H1 (cell line): ENCODE measurements around the gene DOCK3. TPM values are rescaled to one million over a fixed set of nuclear protein-coding genes. Genes with fewer than 3 reads are reported as not detected.

Experiments
- CHD2 ChIP-seq: IDR thresholded peaks from 2 replicates; pipeline ENCODE4 v1.6.1; 2012; ENCODE audit warnings: low read length, improper control_type of control experiment
- CHD7 ChIP-seq: fragments of 300-600 bp; sonication (generic); IDR thresholded peaks from 2 replicates; pipeline ENCODE4 v1.7.1; 2012; ENCODE audit warnings: low read length, moderate library complexity, mild to moderate bottlenecking, inconsistent platforms; ENCODE audit not compliant: insufficient replicate concordance
- EGR1 ChIP-seq: IDR thresholded peaks from 2 replicates; pipeline ENCODE4 v1.6.1; 2011; ENCODE audit warnings: low read depth, low read length, borderline replicate concordance
- KDM1A ChIP-seq: fragments of 200-600, 300-600 bp; sonication (generic); IDR thresholded peaks from 2 replicates; pipeline ENCODE4 v1.7.1; 2016; ENCODE audit warnings: mild to moderate bottlenecking, low read length, borderline replicate concordance
- RBBP5 ChIP-seq: IDR thresholded peaks from 2 replicates; pipeline ENCODE4 v1.7.1; 2012; ENCODE audit warnings: low read depth, mild to moderate bottlenecking, inconsistent platforms, low read length, moderate library complexity, borderline replicate concordance
- RNF2 ChIP-seq: fragments of 200-900, 300-1000 bp; sonication (generic); IDR thresholded peaks from 2 replicates; pipeline ENCODE4 v1.7.1; 2016; ENCODE audit warnings: borderline replicate concordance, low read depth, mild to moderate bottlenecking, antibody characterized with exemption, low read length; ENCODE audit not compliant: poor library complexity, severe bottlenecking; ENCODE audit errors: missing control alignments
- SP2 ChIP-seq: IDR thresholded peaks from 2 replicates; pipeline ENCODE4 v1.6.1; 2012; ENCODE audit warnings: mild to moderate bottlenecking, low read length, inconsistent platforms
- TBP ChIP-seq: IDR thresholded peaks from 2 replicates; pipeline ENCODE4 v1.6.1; 2011; ENCODE audit warnings: low read depth, low read length, improper control_type of control experiment
- YY1 ChIP-seq: IDR thresholded peaks from 2 replicates; pipeline ENCODE4 v1.6.1; 2011; ENCODE audit warnings: low read depth, mild to moderate bottlenecking, low read length
- ZNF274 ChIP-seq: IDR thresholded peaks from 2 replicates; pipeline ENCODE4 v1.7.0; 2012; ENCODE audit warnings: low read length, borderline replicate concordance; ENCODE audit errors: extremely low read depth
- polyA plus RNA-seq, 7 experiments: library from polyadenylated mRNA; depleted of rRNA in 3 of 7; stranded (reverse) in 5 of 7; unstranded in 2 of 7; fragments of >200 nt in 5 of 7; fragments of 200-250 nt in 2 of 7; gene quantifications; 1 replicate in 5 of 7; 2 replicates in 1 of 7; 4 replicates in 1 of 7; pipeline versions ENCODE4 v1.2.1 to v1.2.3, GENCODE V29; 2011 to 2013; ENCODE audit warnings: missing spikeins in 2 of 7, mixed read lengths in 2 of 7
- total RNA-seq: library from RNA; stranded (reverse); fragmentation: NEBNext Ultra II Directional; extraction: Animal tissue kit (Norgen Biotek cat#: 25700); gene quantifications from 2 replicates; pipeline ENCODE4 v1.2.1, GENCODE V29; 2021

The DOCK3 gene
- total and polyA plus RNA-seq, 2 of the 8 experiments (the other 6 are each of a cell fraction or from before 2014, with no cell fraction given), result 2.7 to 5.0 TPM

GRCh38 chr3:50657816-50658215 lies 16.9 kb upstream of the DOCK3 start (continued):
- TF ChIP-seq CHD7 (no peak), KDM1A (no peak), SP2 (no peak), ZNF274 (no peak), CHD2 (no peak), RNF2 (no peak), RBBP5 (no peak), EGR1 (no peak), TBP (no peak), YY1 (no peak)
